Measurements from ENCODE around the gene DPCD.
"Not testable (repeated sequence)": the region's sequence is repeated elsewhere in the genome, so short reads cannot be mapped to it uniquely, and the experiment has no call there.

DPCD gene

DNA sequence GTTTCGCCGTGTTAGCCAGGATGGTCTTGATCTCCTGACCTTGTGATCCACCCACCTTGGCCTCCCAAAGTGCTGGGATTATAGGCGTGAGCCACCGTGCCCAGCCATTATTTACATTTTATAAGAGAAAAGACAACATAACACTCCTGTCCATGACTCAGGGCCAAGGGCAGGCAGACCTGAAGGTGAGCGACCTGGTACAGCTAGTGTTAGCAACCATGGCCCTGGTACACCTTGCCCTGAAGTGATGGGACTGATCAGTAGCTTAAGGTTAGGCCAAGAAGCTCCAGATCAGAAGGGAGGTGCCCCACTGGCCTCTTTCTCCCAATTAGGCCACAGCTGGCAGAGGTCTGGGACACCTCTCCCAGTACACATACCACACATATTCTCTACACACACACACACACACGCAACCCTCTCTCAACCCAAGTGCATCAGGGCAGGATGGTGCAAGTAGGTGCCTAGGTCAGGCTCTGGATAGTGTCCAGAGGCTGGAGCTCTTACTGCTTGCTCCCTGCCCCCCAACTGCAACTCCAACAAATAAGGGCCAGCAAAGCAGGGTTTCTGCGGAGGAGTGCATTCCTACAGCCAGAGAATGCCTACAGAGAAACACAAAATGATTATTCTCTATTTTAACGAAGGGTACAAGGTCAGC, 43.8 kb downstream of the DPCD start:
- Histone ChIP-seq H3K36me3 (ENCODE audit: insufficient read depth, low read length) (0 out of 2 replicates have a peak, but pooled peaks cover 2% of the 10 kb centered on the region), H3K4me1 (ENCODE audit: insufficient read depth, low read length, severe bottlenecking) (no peaks in the 10 kb centered on the region), H3K9ac (ENCODE audit: low read length) (no peak overlapping the region), H3K79me2 (ENCODE audit: insufficient read depth, low read length) (no peaks in the 10 kb centered on the region), H2AFZ (ENCODE audit: low read length) (no peak overlapping the region), H3K27me3 (ENCODE audit: insufficient read depth, low read length) (no peaks in the 10 kb centered on the region), H3K9me3 (ENCODE audit: low read length) (no peaks in the 10 kb centered on the region), H3K4me2 (ENCODE audit: low read length) (no peak overlapping the region), H3K27ac (ENCODE audit: low read depth, low read length, poor library complexity, severe bottlenecking) (no peak overlapping the region), H3F3A (ENCODE audit: insufficient read depth, low read length) (no peaks in the 10 kb centered on the region), H4K20me1 (ENCODE audit: insufficient read depth, low read length) (no peaks in the 10 kb centered on the region), H3K9me2 (ENCODE audit: low read depth, low read length) (no peaks in the 10 kb centered on the region), H3K4me3 (ENCODE audit: low read depth, low read length, poor library complexity, severe bottlenecking) (no peak overlapping the region)
- no peak for TF ChIP-seq EZH2 (IDR thresholded peaks at IDR 0.05; ENCODE audit: borderline replicate concordance, low read length)
- TF ChIP-seq, protein P1, sequence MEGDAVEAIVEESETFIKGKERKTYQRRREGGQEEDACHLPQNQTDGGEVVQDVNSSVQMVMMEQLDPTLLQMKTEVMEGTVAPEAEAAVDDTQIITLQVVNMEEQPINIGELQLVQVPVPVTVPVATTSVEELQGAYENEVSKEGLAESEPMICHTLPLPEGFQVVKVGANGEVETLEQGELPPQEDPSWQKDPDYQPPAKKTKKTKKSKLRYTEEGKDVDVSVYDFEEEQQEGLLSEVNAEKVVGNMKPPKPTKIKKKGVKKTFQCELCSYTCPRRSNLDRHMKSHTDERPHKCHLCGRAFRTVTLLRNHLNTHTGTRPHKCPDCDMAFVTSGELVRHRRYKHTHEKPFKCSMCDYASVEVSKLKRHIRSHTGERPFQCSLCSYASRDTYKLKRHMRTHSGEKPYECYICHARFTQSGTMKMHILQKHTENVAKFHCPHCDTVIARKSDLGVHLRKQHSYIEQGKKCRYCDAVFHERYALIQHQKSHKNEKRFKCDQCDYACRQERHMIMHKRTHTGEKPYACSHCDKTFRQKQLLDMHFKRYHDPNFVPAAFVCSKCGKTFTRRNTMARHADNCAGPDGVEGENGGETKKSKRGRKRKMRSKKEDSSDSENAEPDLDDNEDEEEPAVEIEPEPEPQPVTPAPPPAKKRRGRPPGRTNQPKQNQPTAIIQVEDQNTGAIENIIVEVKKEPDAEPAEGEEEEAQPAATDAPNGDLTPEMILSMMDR (IDR thresholded peaks at IDR 0.05; ENCODE audit: low read length): no peak

DNA sequence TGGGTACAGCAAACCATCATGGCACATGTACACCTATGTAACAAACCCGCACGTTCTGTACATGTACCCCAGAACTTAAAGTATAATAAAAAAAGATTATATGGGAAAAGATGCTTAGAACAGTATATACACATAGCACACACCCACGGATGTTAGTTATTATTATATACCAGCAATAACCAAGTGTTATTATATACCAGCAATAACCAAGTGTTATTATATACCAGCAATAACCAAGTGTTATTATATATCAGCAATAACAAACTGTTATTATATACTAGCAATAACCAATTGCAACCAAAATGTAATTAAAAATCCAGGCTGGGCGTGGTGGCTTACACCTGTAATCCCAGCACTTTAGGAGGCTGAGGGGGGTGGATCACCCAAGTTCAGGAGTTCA, 45.4 kb downstream of the DPCD start:
- H3K36me3 ChIP-seq (ENCODE audit: insufficient read depth, low read length); H3K27me3 ChIP-seq (ENCODE audit: insufficient read depth, low read length); H3K4me1 ChIP-seq (ENCODE audit: insufficient read depth, low read length, severe bottlenecking); H3K79me2 ChIP-seq (ENCODE audit: insufficient read depth, low read length); H2AFZ ChIP-seq (ENCODE audit: low read length); H3K27ac ChIP-seq (ENCODE audit: low read depth, low read length, poor library complexity, severe bottlenecking); H3K9ac ChIP-seq (ENCODE audit: low read length); H4K20me1 ChIP-seq (ENCODE audit: insufficient read depth, low read length); H3F3A ChIP-seq (ENCODE audit: insufficient read depth, low read length); H3K9me2 ChIP-seq (ENCODE audit: low read depth, low read length); H3K4me3 ChIP-seq (ENCODE audit: low read depth, low read length, poor library complexity, severe bottlenecking); H3K9me3 ChIP-seq (ENCODE audit: low read length); H3K4me2 ChIP-seq (ENCODE audit: low read length): not testable (repeated sequence)

DNA sequence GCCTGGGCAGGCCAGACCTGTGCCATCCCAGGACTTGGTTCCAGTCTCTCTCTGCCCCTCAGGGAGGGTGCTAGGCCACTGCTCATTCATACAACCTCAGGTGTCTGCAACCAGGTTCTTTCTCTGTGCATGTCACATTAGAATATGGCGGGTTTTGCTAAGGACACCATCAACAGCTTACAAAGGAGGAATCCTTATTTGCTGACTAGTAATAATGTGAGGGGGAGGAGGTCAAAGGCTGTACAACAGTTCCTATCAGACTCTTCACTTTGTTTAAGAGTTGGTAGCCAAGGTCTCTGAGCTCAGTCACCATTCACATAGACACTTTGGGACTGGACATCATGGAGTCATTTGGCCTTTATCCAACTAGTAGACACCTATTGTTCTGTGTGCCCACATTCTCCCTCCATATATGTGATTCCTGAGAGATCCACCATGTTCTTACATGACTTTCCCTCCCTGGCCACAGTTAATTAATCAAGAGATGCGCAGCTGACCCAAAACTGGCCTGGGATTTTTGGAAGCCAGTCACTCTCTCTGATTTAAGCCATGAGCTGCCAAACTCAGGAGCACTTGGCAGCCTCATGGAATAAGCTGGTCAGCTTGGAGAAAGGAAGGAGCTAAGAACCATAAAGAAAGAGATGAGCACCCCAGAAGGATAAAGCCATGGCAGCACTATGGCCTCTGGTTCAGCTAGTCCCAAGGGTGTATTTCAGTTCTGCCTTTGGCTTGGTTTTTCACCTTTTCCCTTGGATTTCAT, 51.2 kb downstream of the DPCD start:
- Histone ChIP-seq H3K9me2 (ENCODE audit: low read depth, low read length) (no peaks in the 10 kb centered on the region), H3F3A (ENCODE audit: insufficient read depth, low read length) (no peaks in the 10 kb centered on the region), H3K4me3 (ENCODE audit: low read depth, low read length, poor library complexity, severe bottlenecking) (no peak overlapping the region), H3K9me3 (ENCODE audit: low read length) (no peaks in the 10 kb centered on the region), H3K4me2 (ENCODE audit: low read length) (no peak overlapping the region), H3K27me3 (ENCODE audit: insufficient read depth, low read length) (no peaks in the 10 kb centered on the region), H4K20me1 (ENCODE audit: insufficient read depth, low read length) (no peaks in the 10 kb centered on the region), H3K9ac (ENCODE audit: low read length) (no peak overlapping the region), H2AFZ (ENCODE audit: low read length) (no peak overlapping the region), H3K79me2 (ENCODE audit: insufficient read depth, low read length) (no peaks in the 10 kb centered on the region), H3K27ac (ENCODE audit: low read depth, low read length, poor library complexity, severe bottlenecking) (no peak overlapping the region), H3K36me3 (ENCODE audit: insufficient read depth, low read length) (peaks cover 10% of the 10 kb centered on the region), H3K4me1 (ENCODE audit: insufficient read depth, low read length, severe bottlenecking) (no peaks in the 10 kb centered on the region)
- no peak for TF ChIP-seq EZH2 (IDR thresholded peaks at IDR 0.05; ENCODE audit: borderline replicate concordance, low read length)
- TF ChIP-seq, protein P1 (IDR thresholded peaks at IDR 0.05; ENCODE audit: low read length): no peak

Measured in OCI-LY1 (cell line).